ENCODE measurements around the gene EXOG. TPM values are rescaled to one million over a fixed set of nuclear protein-coding genes. Genes with fewer than 3 reads are reported as not detected.

EXOG gene
- total and polyA plus RNA-seq, 2 of the 13 experiments (the other 11 are each of a cell fraction or from before 2014, with no cell fraction given) = 5.5 to 9.5 TPM

DNA sequence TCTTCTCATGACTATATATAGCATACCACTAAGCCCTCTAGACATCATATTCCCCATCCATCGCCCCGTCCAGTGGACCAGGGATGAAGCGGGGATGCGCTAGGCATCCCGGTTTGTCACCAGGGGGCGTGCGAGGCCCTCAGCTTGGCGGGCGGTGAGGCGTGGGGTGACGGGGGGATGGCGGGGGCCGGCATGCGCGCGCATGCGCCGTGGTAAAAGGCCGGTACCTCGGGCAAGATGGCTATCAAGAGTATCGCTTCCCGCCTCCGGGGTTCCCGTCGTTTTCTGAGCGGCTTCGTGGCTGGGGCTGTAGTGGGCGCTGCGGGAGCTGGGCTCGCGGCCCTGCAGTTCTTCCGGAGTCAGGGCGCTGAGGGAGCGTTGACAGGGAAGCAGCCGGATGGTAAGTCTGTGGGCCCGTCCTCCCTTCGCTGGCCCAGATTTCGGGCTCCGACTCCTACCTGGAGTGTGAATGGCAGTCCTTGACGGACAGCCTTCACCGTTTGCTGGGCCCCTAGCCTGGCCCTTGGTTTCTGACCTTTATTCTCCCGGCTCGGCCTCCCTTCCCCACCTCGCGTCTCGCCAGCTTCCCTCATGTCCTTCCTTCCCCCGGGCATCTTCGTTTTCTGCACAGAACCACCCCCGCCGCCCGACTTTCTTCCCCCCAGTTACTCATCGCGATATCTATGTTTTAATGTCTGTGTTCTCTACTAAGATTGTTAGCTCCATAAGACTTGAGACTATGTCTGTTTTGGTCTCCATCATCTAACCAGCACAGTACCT, at the start of gene EXOG (continued):
- TF ChIP-seq NFAT5 (CRISPR knock-in tag; IDR thresholded peaks at IDR 0.05) (peak; percentile 56; the same call in 1 of the 2 replicates), MED1 (CRISPR knock-in tag; IDR thresholded peaks at IDR 0.05) (peak; percentile 35; the same call in 1 of the 2 replicates), ZNF274 (CRISPR knock-in tag; IDR thresholded peaks at IDR 0.05) (peak; percentile 54; the same call in 1 of the 2 replicates), GLMP (CRISPR knock-in tag; IDR thresholded peaks at IDR 0.05; ENCODE audit: borderline replicate concordance) (no peak), ZNF772 (CRISPR knock-in tag; IDR thresholded peaks at IDR 0.05) (peak; percentile 33; the same call in 1 of the 2 replicates), DPF2 (CRISPR knock-in tag; IDR thresholded peaks at IDR 0.05; ENCODE audit: borderline replicate concordance, low read depth) (no peak), ZBTB7B (CRISPR knock-in tag; IDR thresholded peaks at IDR 0.05) (no peak)
- TF ChIP-seq, protein P1, sequence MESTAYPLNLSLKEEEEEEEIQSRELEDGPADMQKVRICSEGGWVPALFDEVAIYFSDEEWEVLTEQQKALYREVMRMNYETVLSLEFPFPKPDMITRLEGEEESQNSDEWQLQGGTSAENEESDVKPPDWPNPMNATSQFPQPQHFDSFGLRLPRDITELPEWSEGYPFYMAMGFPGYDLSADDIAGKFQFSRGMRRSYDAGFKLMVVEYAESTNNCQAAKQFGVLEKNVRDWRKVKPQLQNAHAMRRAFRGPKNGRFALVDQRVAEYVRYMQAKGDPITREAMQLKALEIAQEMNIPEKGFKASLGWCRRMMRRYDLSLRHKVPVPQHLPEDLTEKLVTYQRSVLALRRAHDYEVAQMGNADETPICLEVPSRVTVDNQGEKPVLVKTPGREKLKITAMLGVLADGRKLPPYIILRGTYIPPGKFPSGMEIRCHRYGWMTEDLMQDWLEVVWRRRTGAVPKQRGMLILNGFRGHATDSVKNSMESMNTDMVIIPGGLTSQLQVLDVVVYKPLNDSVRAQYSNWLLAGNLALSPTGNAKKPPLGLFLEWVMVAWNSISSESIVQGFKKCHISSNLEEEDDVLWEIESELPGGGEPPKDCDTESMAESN (CRISPR knock-in tag; conservative IDR thresholded peaks at IDR 0.05) = peak; percentile 79
- TF ChIP-seq, protein P2, sequence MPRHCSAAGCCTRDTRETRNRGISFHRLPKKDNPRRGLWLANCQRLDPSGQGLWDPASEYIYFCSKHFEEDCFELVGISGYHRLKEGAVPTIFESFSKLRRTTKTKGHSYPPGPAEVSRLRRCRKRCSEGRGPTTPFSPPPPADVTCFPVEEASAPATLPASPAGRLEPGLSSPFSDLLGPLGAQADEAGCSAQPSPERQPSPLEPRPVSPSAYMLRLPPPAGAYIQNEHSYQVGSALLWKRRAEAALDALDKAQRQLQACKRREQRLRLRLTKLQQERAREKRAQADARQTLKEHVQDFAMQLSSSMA (CRISPR knock-in tag; IDR thresholded peaks at IDR 0.05) = no peak
- TF ChIP-seq, protein P3, sequence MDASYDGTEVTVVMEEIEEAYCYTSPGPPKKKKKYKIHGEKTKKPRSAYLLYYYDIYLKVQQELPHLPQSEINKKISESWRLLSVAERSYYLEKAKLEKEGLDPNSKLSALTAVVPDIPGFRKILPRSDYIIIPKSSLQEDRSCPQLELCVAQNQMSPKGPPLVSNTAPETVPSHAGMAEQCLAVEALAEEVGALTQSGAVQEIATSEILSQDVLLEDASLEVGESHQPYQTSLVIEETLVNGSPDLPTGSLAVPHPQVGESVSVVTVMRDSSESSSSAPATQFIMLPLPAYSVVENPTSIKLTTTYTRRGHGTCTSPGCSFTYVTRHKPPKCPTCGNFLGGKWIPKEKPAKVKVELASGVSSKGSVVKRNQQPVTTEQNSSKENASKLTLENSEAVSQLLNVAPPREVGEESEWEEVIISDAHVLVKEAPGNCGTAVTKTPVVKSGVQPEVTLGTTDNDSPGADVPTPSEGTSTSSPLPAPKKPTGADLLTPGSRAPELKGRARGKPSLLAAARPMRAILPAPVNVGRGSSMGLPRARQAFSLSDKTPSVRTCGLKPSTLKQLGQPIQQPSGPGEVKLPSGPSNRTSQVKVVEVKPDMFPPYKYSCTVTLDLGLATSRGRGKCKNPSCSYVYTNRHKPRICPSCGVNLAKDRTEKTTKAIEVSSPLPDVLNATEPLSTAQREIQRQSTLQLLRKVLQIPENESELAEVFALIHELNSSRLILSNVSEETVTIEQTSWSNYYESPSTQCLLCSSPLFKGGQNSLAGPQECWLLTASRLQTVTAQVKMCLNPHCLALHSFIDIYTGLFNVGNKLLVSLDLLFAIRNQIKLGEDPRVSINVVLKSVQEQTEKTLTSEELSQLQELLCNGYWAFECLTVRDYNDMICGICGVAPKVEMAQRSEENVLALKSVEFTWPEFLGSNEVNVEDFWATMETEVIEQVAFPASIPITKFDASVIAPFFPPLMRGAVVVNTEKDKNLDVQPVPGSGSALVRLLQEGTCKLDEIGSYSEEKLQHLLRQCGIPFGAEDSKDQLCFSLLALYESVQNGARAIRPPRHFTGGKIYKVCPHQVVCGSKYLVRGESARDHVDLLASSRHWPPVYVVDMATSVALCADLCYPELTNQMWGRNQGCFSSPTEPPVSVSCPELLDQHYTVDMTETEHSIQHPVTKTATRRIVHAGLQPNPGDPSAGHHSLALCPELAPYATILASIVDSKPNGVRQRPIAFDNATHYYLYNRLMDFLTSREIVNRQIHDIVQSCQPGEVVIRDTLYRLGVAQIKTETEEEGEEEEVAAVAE (CRISPR knock-in tag; IDR thresholded peaks at IDR 0.05; ENCODE audit: borderline replicate concordance) = no peak
